ENCODE data around the gene PRDM2. TPM values are rescaled to one million over a fixed set of nuclear protein-coding genes. Genes with fewer than 3 reads are reported as not detected.

Gene PRDM2
- polyA plus RNA-seq, 3 donors: 4.1 to 22.5 (median 7.6) TPM

DNA sequence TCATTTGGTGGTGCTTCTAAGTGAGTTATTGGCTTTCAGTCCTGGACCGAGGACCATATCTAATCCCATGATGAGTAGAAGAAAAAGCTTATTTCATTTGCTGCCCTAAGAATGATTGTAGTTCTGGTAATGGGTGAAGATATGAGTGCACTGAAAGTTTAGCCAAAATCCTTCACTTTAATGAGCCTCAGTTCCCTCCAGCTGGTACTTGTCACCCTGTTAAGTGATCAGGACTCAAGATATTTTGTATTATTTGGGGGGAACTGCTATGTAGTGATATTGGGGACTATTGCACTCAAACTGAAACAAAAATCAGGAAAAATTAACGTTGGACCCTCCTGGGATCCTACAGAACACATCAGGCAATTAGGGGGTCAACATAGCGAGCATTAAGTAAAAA lies 165.9 kb downstream of the PRDM2 start:
- H4K20me1 ChIP-seq (ENCODE audit: insufficient read depth, low read length): no peaks in the 10 kb centered on the region
- no peak overlapping the region for H3K4me3 Mint-ChIP-seq
- H3K9ac ChIP-seq (ENCODE audit: insufficient read depth, low read length, poor library complexity, severe bottlenecking): no peak overlapping the region
- no peak for TF ChIP-seq CTCF (IDR thresholded peaks at IDR 0.05)
- peaks cover 0 to 4% (median 0%) of the 10 kb centered on the region in 7 donors for H3K9me3 Mint-ChIP-seq
- no peaks in the 10 kb centered on the region for H3K36me3 Mint-ChIP-seq
- H3K27ac ChIP-seq (ENCODE audit: low read depth in 1 of 2, low read length in 2 of 2): no peak overlapping the region
- intact Hi-C loops (cut with micrococcal nuclease): no loop called here
- no peaks in the 10 kb centered on the region for H3K36me3 ChIP-seq (replicated peaks in 1 of 2; ENCODE audit: control insufficient read depth in 1 of 2, insufficient read depth in 2 of 2, low read length in 2 of 2)
- no peak overlapping the region for H3K27ac Mint-ChIP-seq
- WGBS (ENCODE audit: insufficient coverage): no CpG with 5 or more reads among the region's 3 CpGs
- no peaks in the 10 kb centered on the region for H3K4me1 ChIP-seq (ENCODE audit: control insufficient read depth in 1 of 2, insufficient read depth in 2 of 2, low read length in 2 of 2)
- no peaks in the 10 kb centered on the region for H3K9me3 ChIP-seq (replicated peaks in 1 of 2; ENCODE audit: control insufficient read depth in 1 of 2, insufficient read depth in 1 of 2, low read length in 2 of 2)
- H3K27me3 ChIP-seq (ENCODE audit: control insufficient read depth in 2 of 2, insufficient read depth in 2 of 2, low read length in 2 of 2): no peaks in the 10 kb centered on the region
- H3K27me3 Mint-ChIP-seq (ENCODE audit: low read depth in 3 of 3): peaks cover 2 to 10% (median 7%) of the 10 kb centered on the region in 3 donors
- DNase-seq: no peak
- no peak overlapping the region for H3K4me2 ChIP-seq (replicated peaks; ENCODE audit: extremely low read depth, low read length, poor library complexity, severe bottlenecking)
- no peak overlapping the region for H2AFZ ChIP-seq (ENCODE audit: insufficient read depth, low read depth, low read length, poor library complexity, severe bottlenecking)
- H3K4me1 Mint-ChIP-seq: no peaks in the 10 kb centered on the region
- no peak overlapping the region for H3K4me3 ChIP-seq (replicated peaks in 1 of 3; ENCODE audit: low read depth in 2 of 3, low read length in 3 of 3)
- no peaks in the 10 kb centered on the region for H3K79me2 ChIP-seq (ENCODE audit: insufficient read depth, low read length)

DNA sequence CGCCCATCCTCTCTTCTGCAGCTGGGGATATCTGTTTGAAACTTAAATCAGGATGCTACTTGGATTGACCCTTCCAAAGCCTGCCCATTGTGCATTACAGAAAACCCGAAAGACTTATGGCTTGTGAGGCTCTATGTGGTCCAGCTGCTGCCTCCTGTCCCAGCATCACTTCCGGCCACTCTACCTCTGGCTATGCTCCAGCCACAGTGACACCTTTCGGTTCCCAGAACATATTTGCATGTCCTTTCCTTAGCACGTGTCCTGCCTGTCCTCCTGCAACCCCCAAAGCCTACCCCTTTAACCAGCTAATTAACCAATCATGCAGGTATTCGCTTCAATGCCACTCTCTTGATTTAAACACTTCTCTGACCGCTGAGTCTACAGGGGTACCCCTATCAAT lies 167.6 kb downstream of the PRDM2 start:
- no peak overlapping the region for H3K4me3 Mint-ChIP-seq
- no peak for DNase-seq
- Histone ChIP-seq H3K79me2 (ENCODE audit: insufficient read depth, low read length) (no peaks in the 10 kb centered on the region), H3K4me1 (ENCODE audit: control insufficient read depth in 1 of 2, insufficient read depth in 2 of 2, low read length in 2 of 2) (no peaks in the 10 kb centered on the region), H3K9ac (ENCODE audit: insufficient read depth, low read length, poor library complexity, severe bottlenecking) (no peak overlapping the region), H4K20me1 (ENCODE audit: insufficient read depth, low read length) (no peaks in the 10 kb centered on the region), H3K27ac (ENCODE audit: low read depth in 1 of 2, low read length in 2 of 2) (no peak overlapping the region), H3K36me3 (replicated peaks in 1 of 2; ENCODE audit: control insufficient read depth in 1 of 2, insufficient read depth in 2 of 2, low read length in 2 of 2) (no peaks in the 10 kb centered on the region), H3K4me3 (replicated peaks in 1 of 3; ENCODE audit: low read depth in 2 of 3, low read length in 3 of 3) (no peak overlapping the region), H3K9me3 (replicated peaks in 1 of 2; ENCODE audit: control insufficient read depth in 1 of 2, insufficient read depth in 1 of 2, low read length in 2 of 2) (no peaks in the 10 kb centered on the region), H3K27me3 (ENCODE audit: control insufficient read depth in 2 of 2, insufficient read depth in 2 of 2, low read length in 2 of 2) (no peaks in the 10 kb centered on the region), H2AFZ (ENCODE audit: insufficient read depth, low read depth, low read length, poor library complexity, severe bottlenecking) (no peak overlapping the region), H3K4me2 (replicated peaks; ENCODE audit: extremely low read depth, low read length, poor library complexity, severe bottlenecking) (no peak overlapping the region)
- WGBS (ENCODE audit: insufficient coverage): 86% methylated on average over 6 of the region's 7 CpGs
- no peak overlapping the region for H3K27ac Mint-ChIP-seq
- TF ChIP-seq CTCF (IDR thresholded peaks at IDR 0.05): no peak
- intact Hi-C loops (cut with micrococcal nuclease): no loop called here
- no peaks in the 10 kb centered on the region for H3K4me1 Mint-ChIP-seq
- peaks cover 0 to 9% (median 7%) of the 10 kb centered on the region in 3 donors for H3K27me3 Mint-ChIP-seq (ENCODE audit: low read depth in 3 of 3)
- H3K36me3 Mint-ChIP-seq: no peaks in the 10 kb centered on the region
- peaks cover 0 to 4% (median 2%) of the 10 kb centered on the region in 7 donors for H3K9me3 Mint-ChIP-seq

Data from CD14-positive monocyte (primary cell).